K562 (cell line): ENCODE results near the gene SDK1.

ENCODE experiments used
- CBFB ChIP-seq: sonication (generic); formaldehyde crosslinking; IDR thresholded peaks from 2 replicates; pipeline ENCODE4 v1.4.0; 2020; ENCODE audit warnings: mild to moderate bottlenecking, missing genetic modification reagents
- CHD4 ChIP-seq: fragments of 200-600 bp; sonication (generic); IDR thresholded peaks from 3 replicates; pipeline ENCODE4 v1.6.1; 2012; ENCODE audit warnings: low read depth, mild to moderate bottlenecking, mixed read lengths, low read length, inconsistent platforms; ENCODE audit not compliant: insufficient read depth, insufficient replicate concordance, poor library complexity, severe bottlenecking
- CTCF ChIP-seq, 3 experiments: IDR thresholded peaks in 2 of 3; conservative IDR thresholded peaks in 1 of 3; 2 replicates each; pipeline ENCODE4 v1.5.1; 2011 to 2012; ENCODE audit warnings: low read length in 3 of 3, mild to moderate bottlenecking in 3 of 3, control low read depth in 2 of 3, improper control_type of control experiment in 1 of 3, inconsistent platforms in 1 of 3, low read depth in 1 of 3, mixed read lengths in 1 of 3, moderate library complexity in 1 of 3; ENCODE audit not compliant: insufficient read depth in 2 of 3
- POLR2A ChIP-seq: fragments of 450-650 bp; conservative IDR thresholded peaks from 2 replicates; pipeline ENCODE4 v1.6.1; 2016
- RAD21 ChIP-seq, 2 experiments: fragments of 250-450 bp in 1 of 2; fragments of 450-650 bp in 1 of 2; sonication (Bioruptor Pico) in 1 of 2; formaldehyde crosslinking in 1 of 2; IDR thresholded peaks in 1 of 2; conservative IDR thresholded peaks in 1 of 2; 2 replicates each; pipeline versions ENCODE4 v1.4.0 to v1.8.0; 2020 to 2022; ENCODE audit warnings: mild to moderate bottlenecking in 2 of 2, moderate library complexity in 1 of 2
- RBM39 ChIP-seq: fragments of 200-400 bp; formaldehyde crosslinking; optimal IDR thresholded peaks from 2 replicates; pipeline ENCODE3; 2018; ENCODE audit warnings: low read depth, low read length
- SFPQ ChIP-seq: fragments of 200-400 bp; formaldehyde crosslinking; IDR thresholded peaks from 2 replicates; pipeline ENCODE4 v1.6.1; 2017; ENCODE audit warnings: mild to moderate bottlenecking, low read depth, low read length, moderate library complexity
- ZNF518B ChIP-seq: fragments of 250-450 bp; sonication (Bioruptor Pico); IDR thresholded peaks from 2 replicates; pipeline ENCODE4 v1.5.0; 2021; ENCODE audit warnings: mild to moderate bottlenecking, moderate library complexity

- TF ChIP-seq CBFB (CRISPR knock-in tag) (no peak), SFPQ (no peak), ZNF518B (CRISPR knock-in tag) (no peak), CHD4 (no peak), POLR2A (no peak), CTCF (IDR thresholded peaks at IDR 0.05 in 2 of 3, conservative IDR thresholded peaks at IDR 0.05 in 1 of 3; ENCODE audit: insufficient read depth in 2 of 3, low read depth in 1 of 3, low read length in 3 of 3) (no peak), RAD21 (CRISPR knock-in tag; conservative IDR thresholded peaks at IDR 0.05 in 1 of 2, IDR thresholded peaks at IDR 0.05 in 1 of 2) (no peak), RBM39 (no peak)
Measured at GRCh38 chr7:3961857-3962503, 660.9 kb downstream of the SDK1 start.
